Panc1 (cell line): ENCODE measurements around the gene C1QTNF3. TPM values are rescaled to one million over a fixed set of nuclear protein-coding genes. Genes with fewer than 3 reads are reported as not detected.

ENCODE experiments used
- ATAC-seq: fragments of 200-7000 bp; cut with Tn5 transposase; 2 replicates; pipeline ENCODE4 v1.9.1; 2020; ENCODE audit warnings: mild to moderate bottlenecking, moderate library complexity
- BruUV-seq: library from RNA; stranded (reverse); fragments of 400-500 nt; replicated peaks from 2 replicates; lab custom pipeline; 2021; lab: Mats Ljungman, UMichigan
- CTCF ChIA-PET: fragments of 300-600 bp; sonication (Branson Sonifier 250); formaldehyde crosslinking; loops from one replicate; lab custom pipeline; 2022; ENCODE audit warnings: antibody characterized with exemption; lab: Charles Lee
- POLR2A ChIA-PET: fragments of 300-600 bp; sonication (Branson Sonifier 250); formaldehyde crosslinking; loops from one replicate; lab custom pipeline; 2022; ENCODE audit warnings: antibody characterized with exemption; lab: Charles Lee
- DNase-seq: peaks from one replicate; pipeline ENCODE4 v3.0.0-alpha.2; 2010; ENCODE audit warnings: low read depth, low spot score
- H3K27ac ChIP-seq: 2 replicates; pipeline ENCODE4 v1.5.1; 2011; ENCODE audit warnings: mild to moderate bottlenecking, low read length, inconsistent platforms
- H3K27me3 ChIP-seq: fragments of 200-500 bp; sonication (Bioruptor generic); 2 replicates; pipeline ENCODE4 v1.6.0; 2014; ENCODE audit warnings: low read length, inconsistent platforms; ENCODE audit not compliant: control insufficient read depth, insufficient read depth
- H3K36me3 ChIP-seq: fragments of 200-500 bp; sonication (Bioruptor generic); 2 replicates; pipeline ENCODE4 v1.5.1; 2014; ENCODE audit warnings: inconsistent platforms, mild to moderate bottlenecking, low read length, moderate library complexity; ENCODE audit not compliant: control insufficient read depth, insufficient read depth
- H3K4me1 ChIP-seq: 2 replicates; pipeline ENCODE4 v1.5.1; 2011; ENCODE audit warnings: inconsistent platforms, mild to moderate bottlenecking, low read length, moderate library complexity; ENCODE audit not compliant: control insufficient read depth, insufficient read depth
- H3K4me3 ChIP-seq, 2 experiments: 2 replicates each; pipeline ENCODE4 v1.5.1; 2011 to 2012; ENCODE audit warnings: low read depth in 2 of 2, low read length in 2 of 2, mild to moderate bottlenecking in 2 of 2, inconsistent platforms in 1 of 2, moderate library complexity in 1 of 2
- H3K9me3 ChIP-seq: fragments of 200-500 bp; sonication (Bioruptor generic); 2 replicates; pipeline ENCODE4 v1.5.1; 2014; ENCODE audit warnings: low read depth, mild to moderate bottlenecking, inconsistent platforms, low read length, moderate library complexity; ENCODE audit not compliant: control insufficient read depth, insufficient read depth
- POLR2AphosphoS5 ChIP-seq: IDR thresholded peaks from 2 replicates; pipeline ENCODE4 v1.6.1; 2012; ENCODE audit warnings: mild to moderate bottlenecking, low read depth, low read length, moderate library complexity
- SIN3A ChIP-seq: IDR thresholded peaks from 2 replicates; pipeline ENCODE4 v1.6.1; 2012; ENCODE audit warnings: low read depth, mild to moderate bottlenecking, low read length, moderate library complexity, borderline replicate concordance; ENCODE audit not compliant: insufficient read depth
- TCF7L2 ChIP-seq: IDR thresholded peaks from 2 replicates; pipeline ENCODE4 v1.6.1; 2011; ENCODE audit warnings: mild to moderate bottlenecking, low read depth, low read length, inconsistent platforms
- in situ Hi-C: cut with HindIII; loops from 2 replicates; pipeline ENCODE4 v1.10.0; 2016; ENCODE audit warnings: low sequenced_read_pairs, low pct_unique_long_range_greater_than_20kb
- intact Hi-C: fragments of 100-400 bp; cut with micrococcal nuclease; formaldehyde crosslinking; loops from one replicate; pipeline ENCODE4 v1.10.0; 2022; ENCODE audit not compliant: unreplicated experiment
- total RNA-seq: library from RNA; stranded (reverse); gene quantifications from one replicate; pipeline ENCODE4 v1.2.1, GENCODE V29; 2021; ENCODE audit not compliant: unreplicated experiment
- TF ChIP-seq, protein P1 (sequence below): fragments of 450-650 bp; IDR thresholded peaks from 2 replicates; pipeline ENCODE4 v1.5.1; 2017; ENCODE audit warnings: mild to moderate bottlenecking
- TF ChIP-seq, protein P2 (sequence below), 2 experiments: IDR thresholded peaks; 2 replicates each; pipeline ENCODE4 v1.6.1; 2011 to 2012; ENCODE audit warnings: low read depth in 2 of 2, control low read depth in 1 of 2, low read length in 1 of 2, mild to moderate bottlenecking in 1 of 2, moderate library complexity in 1 of 2; ENCODE audit not compliant: insufficient read depth in 1 of 2

The C1QTNF3 gene
- total RNA-seq, 1 experiment from 2014 or later = 2.1 TPM

DNA sequence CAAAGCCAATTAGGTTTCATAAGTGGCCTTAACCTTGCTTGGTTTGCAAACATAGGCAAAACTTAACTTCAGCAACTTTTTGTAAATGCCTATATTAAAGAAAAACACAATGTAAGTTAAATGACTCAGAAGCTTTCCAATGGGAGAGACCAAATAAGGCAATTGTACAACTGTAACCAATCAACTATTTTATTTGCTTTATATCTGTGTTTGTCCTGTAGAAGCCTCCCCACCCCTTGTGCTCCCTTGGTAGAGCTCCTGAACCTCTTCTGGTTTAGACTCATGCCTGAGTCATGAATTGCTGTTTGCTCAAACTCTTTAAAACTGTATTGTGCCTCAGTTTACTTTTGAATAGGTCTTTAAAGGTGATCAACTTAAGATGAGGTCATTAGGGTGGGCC lies 3.0 kb upstream of the C1QTNF3 start:
- in situ Hi-C loops (no loop called here), intact Hi-C loops (no loop called here)
- CTCF ChIA-PET = no interaction called here
- ATAC-seq = no peak
- Histone ChIP-seq H3K27ac (no peak overlapping the region), H3K36me3 (no peaks in the 10 kb centered on the region), H3K9me3 (no peaks in the 10 kb centered on the region), H3K27me3 (no peaks in the 10 kb centered on the region), H3K4me1 (no peaks in the 10 kb centered on the region), H3K4me3 (no peak overlapping the region)
- no TSS peak for BruUV-seq
- POLR2A ChIA-PET = no interaction called here
- DNase-seq = no peak
- TF ChIP-seq POLR2AphosphoS5 (no peak), TCF7L2 (no peak), SIN3A (no peak)
- TF ChIP-seq, protein P1, sequence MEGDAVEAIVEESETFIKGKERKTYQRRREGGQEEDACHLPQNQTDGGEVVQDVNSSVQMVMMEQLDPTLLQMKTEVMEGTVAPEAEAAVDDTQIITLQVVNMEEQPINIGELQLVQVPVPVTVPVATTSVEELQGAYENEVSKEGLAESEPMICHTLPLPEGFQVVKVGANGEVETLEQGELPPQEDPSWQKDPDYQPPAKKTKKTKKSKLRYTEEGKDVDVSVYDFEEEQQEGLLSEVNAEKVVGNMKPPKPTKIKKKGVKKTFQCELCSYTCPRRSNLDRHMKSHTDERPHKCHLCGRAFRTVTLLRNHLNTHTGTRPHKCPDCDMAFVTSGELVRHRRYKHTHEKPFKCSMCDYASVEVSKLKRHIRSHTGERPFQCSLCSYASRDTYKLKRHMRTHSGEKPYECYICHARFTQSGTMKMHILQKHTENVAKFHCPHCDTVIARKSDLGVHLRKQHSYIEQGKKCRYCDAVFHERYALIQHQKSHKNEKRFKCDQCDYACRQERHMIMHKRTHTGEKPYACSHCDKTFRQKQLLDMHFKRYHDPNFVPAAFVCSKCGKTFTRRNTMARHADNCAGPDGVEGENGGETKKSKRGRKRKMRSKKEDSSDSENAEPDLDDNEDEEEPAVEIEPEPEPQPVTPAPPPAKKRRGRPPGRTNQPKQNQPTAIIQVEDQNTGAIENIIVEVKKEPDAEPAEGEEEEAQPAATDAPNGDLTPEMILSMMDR = no peak
- TF ChIP-seq, protein P2, sequence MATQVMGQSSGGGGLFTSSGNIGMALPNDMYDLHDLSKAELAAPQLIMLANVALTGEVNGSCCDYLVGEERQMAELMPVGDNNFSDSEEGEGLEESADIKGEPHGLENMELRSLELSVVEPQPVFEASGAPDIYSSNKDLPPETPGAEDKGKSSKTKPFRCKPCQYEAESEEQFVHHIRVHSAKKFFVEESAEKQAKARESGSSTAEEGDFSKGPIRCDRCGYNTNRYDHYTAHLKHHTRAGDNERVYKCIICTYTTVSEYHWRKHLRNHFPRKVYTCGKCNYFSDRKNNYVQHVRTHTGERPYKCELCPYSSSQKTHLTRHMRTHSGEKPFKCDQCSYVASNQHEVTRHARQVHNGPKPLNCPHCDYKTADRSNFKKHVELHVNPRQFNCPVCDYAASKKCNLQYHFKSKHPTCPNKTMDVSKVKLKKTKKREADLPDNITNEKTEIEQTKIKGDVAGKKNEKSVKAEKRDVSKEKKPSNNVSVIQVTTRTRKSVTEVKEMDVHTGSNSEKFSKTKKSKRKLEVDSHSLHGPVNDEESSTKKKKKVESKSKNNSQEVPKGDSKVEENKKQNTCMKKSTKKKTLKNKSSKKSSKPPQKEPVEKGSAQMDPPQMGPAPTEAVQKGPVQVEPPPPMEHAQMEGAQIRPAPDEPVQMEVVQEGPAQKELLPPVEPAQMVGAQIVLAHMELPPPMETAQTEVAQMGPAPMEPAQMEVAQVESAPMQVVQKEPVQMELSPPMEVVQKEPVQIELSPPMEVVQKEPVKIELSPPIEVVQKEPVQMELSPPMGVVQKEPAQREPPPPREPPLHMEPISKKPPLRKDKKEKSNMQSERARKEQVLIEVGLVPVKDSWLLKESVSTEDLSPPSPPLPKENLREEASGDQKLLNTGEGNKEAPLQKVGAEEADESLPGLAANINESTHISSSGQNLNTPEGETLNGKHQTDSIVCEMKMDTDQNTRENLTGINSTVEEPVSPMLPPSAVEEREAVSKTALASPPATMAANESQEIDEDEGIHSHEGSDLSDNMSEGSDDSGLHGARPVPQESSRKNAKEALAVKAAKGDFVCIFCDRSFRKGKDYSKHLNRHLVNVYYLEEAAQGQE (IDR thresholded peaks at IDR 0.05; ENCODE audit: insufficient read depth in 1 of 2, low read depth in 2 of 2, low read length in 1 of 2) = no peak

DNA sequence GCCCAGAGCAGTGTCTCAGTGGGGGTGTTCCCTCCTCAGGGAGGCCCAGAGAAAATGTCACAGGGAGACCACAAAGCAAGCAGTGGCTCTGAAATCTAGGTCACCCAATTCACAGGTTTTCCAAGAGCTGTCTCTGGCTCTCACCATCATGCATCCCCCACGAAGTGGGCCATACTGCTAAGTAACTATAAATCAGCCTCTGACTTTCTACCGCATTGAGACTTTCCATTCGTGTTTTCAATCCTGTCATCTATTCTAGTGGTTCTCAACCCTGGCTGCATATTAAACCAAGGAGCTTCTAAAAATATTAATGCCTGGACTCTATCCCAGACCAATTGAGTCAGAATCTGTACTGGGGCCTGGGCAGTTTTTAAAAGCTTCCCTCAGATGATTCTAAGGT lies 2.0 kb upstream of the C1QTNF3 start:
- H3K9me3 ChIP-seq = no peaks in the 10 kb centered on the region
- no peak overlapping the region for H3K4me3 ChIP-seq
- intact Hi-C loops (no loop called here), in situ Hi-C loops (no loop called here)
- no TSS peak for BruUV-seq
- H3K36me3 ChIP-seq = no peaks in the 10 kb centered on the region
- no peak overlapping the region for H3K27ac ChIP-seq
- TF ChIP-seq, protein P2 (IDR thresholded peaks at IDR 0.05; ENCODE audit: insufficient read depth in 1 of 2, low read depth in 2 of 2, low read length in 1 of 2) = no peak
- TF ChIP-seq TCF7L2 (no peak), SIN3A (no peak), POLR2AphosphoS5 (no peak)
- TF ChIP-seq, protein P1 = no peak
- no peaks in the 10 kb centered on the region for H3K4me1 ChIP-seq
- DNase-seq (no peak), ATAC-seq (no peak)
- POLR2A ChIA-PET = no interaction called here
- H3K27me3 ChIP-seq = no peaks in the 10 kb centered on the region
- CTCF ChIA-PET = no interaction called here
